ENCODE data around the gene GTF3C1. TPM values are rescaled to one million over a fixed set of nuclear protein-coding genes. Genes with fewer than 3 reads are reported as not detected.
"Not testable (repeated sequence)": the region's sequence is repeated elsewhere in the genome, so short reads cannot be mapped to it uniquely, and the experiment has no call there.

GTF3C1 gene
- total RNA-seq, 4 donors from 2014 or later, result 118 to 257 (median 156) TPM

DNA sequence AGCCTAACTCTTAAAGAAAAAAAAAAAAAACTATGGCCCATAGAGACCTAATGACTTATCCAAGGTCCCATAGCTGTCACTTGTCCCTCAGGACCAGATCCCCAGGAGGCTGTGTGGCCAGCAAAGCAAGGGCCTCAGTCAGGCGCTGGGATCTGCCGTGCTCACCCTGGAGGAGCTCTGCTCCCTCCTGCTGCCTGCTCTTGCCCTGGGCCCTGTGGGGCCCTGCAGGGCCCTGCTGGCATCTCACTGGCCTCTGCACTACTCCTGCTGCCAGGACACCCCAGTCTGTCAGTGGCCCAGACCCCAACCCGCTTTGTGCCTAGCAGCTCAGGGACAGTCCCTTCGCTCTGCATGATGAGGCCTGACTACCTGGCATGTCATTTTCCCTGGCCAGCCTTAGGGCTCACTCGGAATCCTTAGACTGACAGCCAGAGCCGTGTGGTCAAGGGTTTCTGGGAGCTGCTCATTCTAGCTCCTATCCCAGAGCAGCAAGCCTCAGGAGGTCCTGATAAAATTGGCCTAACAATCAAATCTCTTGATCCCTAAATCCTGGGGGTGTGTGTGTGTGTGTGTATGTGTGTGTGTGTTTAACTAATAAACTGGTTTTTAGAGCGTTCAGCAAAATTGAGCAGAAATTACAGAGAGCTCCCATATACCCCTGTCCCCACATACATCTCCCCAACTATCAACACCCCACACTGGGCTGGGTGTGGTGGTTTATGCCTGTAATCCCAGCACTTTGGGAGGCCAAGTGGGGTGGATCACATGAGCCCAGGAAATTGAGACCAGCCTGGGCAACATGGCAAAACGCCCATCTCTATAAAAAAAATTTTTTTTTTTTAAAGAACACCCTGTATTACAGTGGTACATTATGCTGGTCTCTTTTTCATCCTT lies 22.0 kb upstream of the GTF3C1 start:
- no peak for TF ChIP-seq POLR2A (IDR thresholded peaks at IDR 0.05)
- TF ChIP-seq, protein P1, sequence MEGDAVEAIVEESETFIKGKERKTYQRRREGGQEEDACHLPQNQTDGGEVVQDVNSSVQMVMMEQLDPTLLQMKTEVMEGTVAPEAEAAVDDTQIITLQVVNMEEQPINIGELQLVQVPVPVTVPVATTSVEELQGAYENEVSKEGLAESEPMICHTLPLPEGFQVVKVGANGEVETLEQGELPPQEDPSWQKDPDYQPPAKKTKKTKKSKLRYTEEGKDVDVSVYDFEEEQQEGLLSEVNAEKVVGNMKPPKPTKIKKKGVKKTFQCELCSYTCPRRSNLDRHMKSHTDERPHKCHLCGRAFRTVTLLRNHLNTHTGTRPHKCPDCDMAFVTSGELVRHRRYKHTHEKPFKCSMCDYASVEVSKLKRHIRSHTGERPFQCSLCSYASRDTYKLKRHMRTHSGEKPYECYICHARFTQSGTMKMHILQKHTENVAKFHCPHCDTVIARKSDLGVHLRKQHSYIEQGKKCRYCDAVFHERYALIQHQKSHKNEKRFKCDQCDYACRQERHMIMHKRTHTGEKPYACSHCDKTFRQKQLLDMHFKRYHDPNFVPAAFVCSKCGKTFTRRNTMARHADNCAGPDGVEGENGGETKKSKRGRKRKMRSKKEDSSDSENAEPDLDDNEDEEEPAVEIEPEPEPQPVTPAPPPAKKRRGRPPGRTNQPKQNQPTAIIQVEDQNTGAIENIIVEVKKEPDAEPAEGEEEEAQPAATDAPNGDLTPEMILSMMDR (IDR thresholded peaks at IDR 0.05), result no peak
- 65 to 76% methylated on average over 7 to 8 of the region's 8 CpGs for WGBS, 2 donors
- H3K4me3 ChIP-seq (ENCODE audit: low read depth, poor library complexity, severe bottlenecking), result no peak overlapping the region
- no peak for DNase-seq (ENCODE audit: low spot score in 2 of 2)
- intact Hi-C loops (cut with DNase I; ENCODE audit: low total_unique reads), result no loop called here

DNA sequence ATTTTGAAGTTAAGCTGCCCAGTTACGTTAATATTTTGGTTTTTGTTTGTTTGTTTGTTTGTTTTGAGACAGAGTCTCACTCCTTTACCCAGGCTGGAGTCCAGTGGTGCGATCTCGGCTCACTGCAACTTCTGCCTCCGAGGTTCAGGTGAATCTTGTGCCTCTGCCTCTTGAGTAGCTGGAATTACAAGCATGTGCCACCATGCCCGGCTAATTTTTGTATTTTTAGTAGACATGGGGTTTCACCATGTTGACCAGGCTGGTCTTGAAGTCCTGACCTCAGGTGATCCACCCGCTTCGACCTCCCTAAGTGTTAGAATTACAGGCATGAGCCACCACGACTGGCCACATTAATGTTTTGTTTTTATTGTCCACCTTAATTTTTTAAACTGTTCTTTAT lies 21.3 kb upstream of the GTF3C1 start:
- intact Hi-C loops (cut with DNase I; ENCODE audit: low total_unique reads); H3K4me3 ChIP-seq (ENCODE audit: low read depth, poor library complexity, severe bottlenecking); DNase-seq (ENCODE audit: low spot score in 2 of 2): not testable (repeated sequence)
- WGBS, 2 donors, result 94 to 96% methylated on average over 8 of the region's 8 CpGs

DNA sequence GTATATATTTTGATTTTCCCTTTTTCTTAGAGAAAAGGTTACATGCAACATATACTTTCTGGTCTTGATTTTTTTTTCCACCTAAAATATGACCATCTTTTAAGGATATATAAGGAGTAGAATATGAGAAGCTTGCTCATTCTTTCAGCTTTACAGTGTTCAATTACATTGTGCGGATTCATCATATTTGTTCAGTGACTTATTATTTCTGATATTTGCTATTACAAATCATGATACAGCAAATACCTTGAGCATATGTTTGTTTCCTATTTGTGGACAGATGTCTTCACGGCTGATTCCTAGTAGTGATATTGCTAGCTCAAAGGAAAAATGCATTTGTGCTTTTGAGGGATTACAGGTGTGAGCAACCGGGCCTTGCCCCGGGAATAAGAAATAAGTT lies 18.4 kb upstream of the GTF3C1 start:
- intact Hi-C loops (cut with DNase I; ENCODE audit: low total_unique reads), result no loop called here
- no peak overlapping the region for H3K4me3 ChIP-seq (ENCODE audit: low read depth, poor library complexity, severe bottlenecking)
- DNase-seq (ENCODE audit: low spot score in 2 of 2), result no peak
- TF ChIP-seq, protein P1 (IDR thresholded peaks at IDR 0.05), result no peak
- no peak for TF ChIP-seq POLR2A (IDR thresholded peaks at IDR 0.05)
- 91 to 94% methylated on average over 4 of the region's 4 CpGs for WGBS, 2 donors

DNA sequence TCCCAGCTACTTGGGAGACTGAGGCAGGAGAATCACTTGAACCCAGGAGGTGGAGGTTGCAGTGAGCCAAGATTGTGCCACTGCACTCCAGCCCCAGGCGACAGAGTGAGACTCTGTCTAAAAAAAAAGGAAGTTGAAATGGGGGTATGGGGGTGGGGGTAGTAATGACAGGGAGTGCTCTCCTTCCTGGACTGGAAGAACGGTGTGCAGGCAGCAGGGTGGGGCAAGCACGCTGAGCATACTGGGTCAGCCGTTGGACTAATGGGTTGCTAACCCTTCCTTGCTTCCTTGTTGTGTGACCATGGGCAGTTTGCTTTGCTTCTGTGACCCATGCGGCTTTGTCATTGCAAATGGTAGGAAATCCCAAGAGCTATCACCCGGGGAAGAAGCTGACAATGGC lies 16.7 kb upstream of the GTF3C1 start:
- intact Hi-C loops (cut with DNase I; ENCODE audit: low total_unique reads), result no loop called here
- DNase-seq (ENCODE audit: low spot score in 2 of 2), result no peak
- TF ChIP-seq POLR2A (IDR thresholded peaks at IDR 0.05), result no peak
- TF ChIP-seq, protein P1 (IDR thresholded peaks at IDR 0.05), result no peak
- 78 to 87% methylated on average over 6 of the region's 6 CpGs for WGBS, 2 donors
- no peak overlapping the region for H3K4me3 ChIP-seq (ENCODE audit: low read depth, poor library complexity, severe bottlenecking)

DNA sequence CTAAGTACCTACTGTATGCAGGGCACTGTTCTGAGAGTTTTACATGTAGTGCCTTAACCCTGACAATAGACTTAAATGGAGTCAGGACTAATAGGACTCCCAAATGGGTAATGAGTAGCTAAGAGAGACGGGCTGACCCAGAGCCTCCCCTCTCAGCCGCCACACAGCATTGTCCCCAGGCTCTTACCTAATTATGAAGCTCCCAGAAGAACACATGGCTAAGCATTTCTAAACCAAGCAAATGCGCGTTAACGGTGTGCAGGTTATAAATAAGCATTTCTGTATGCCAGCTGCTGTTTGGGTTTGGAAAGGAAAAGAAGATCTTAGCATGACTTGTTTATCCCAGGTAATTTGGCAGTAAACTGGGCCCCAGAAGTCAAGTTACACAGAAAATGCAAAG lies 14.5 kb upstream of the GTF3C1 start:
- WGBS, 2 donors, result 59 to 79% methylated on average over 5 of the region's 5 CpGs
- intact Hi-C loops (cut with DNase I; ENCODE audit: low total_unique reads), result no loop called here

DNA sequence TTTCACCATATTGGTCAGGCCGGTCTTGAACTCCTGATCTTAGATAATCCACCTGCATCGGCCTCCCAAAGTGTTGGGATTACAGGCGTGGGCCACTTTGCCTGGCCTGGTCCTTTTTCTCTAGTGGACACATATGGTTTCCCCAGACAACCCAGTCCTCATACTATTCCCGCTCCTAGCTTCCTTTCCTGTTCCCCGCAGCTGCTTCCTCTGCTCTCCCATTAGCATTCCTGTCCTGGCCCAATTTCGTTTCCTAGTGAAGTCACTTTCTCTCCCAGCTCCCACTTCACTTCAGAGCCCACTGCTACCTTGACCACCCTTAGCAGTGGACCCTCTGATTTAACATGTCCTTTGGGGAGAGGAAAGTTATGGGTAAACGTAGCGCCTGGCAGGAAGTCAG lies 11.5 kb upstream of the GTF3C1 start:
- DNase-seq (ENCODE audit: low spot score in 2 of 2), result no peak
- H3K4me3 ChIP-seq (ENCODE audit: low read depth, poor library complexity, severe bottlenecking), result no peak overlapping the region
- TF ChIP-seq POLR2A (IDR thresholded peaks at IDR 0.05), result no peak
- TF ChIP-seq, protein P1 (IDR thresholded peaks at IDR 0.05), result no peak
- intact Hi-C loops (cut with DNase I; ENCODE audit: low total_unique reads), result no loop called here
- 92 to 94% methylated on average over 8 of the region's 8 CpGs for WGBS, 2 donors

More for the DNA sequence above, 14.5 kb upstream of the GTF3C1 start:
- H3K4me3 ChIP-seq (ENCODE audit: low read depth, poor library complexity, severe bottlenecking), result no peak overlapping the region
- TF ChIP-seq POLR2A (IDR thresholded peaks at IDR 0.05), result no peak
- TF ChIP-seq, protein P1 (IDR thresholded peaks at IDR 0.05), result no peak
- no peak for DNase-seq (ENCODE audit: low spot score in 2 of 2)
